HEK293 (cell line): Measurements from ENCODE around the gene PRSS12.

Experiments
- AEBP2 ChIP-seq: fragments of 450-650 bp; formaldehyde crosslinking; IDR thresholded peaks from 2 replicates; pipeline ENCODE4 v1.5.1; 2016; ENCODE audit warnings: missing biosample characterization, missing genetic modification characterization, borderline replicate concordance
- GLI4 ChIP-seq: fragments of 450-650 bp; formaldehyde crosslinking; IDR thresholded peaks from 2 replicates; pipeline ENCODE4 v1.5.1; 2016; ENCODE audit warnings: missing biosample characterization, missing genetic modification characterization
- HOXD13 ChIP-seq: sonication (generic); formaldehyde crosslinking; IDR thresholded peaks from 2 replicates; pipeline ENCODE4 v1.8.0; 2022; ENCODE audit warnings: missing genetic modification reagents, borderline replicate concordance
- INSM2 ChIP-seq: fragments of 450-650 bp; formaldehyde crosslinking; IDR thresholded peaks from 2 replicates; pipeline ENCODE4 v1.5.1; 2016; ENCODE audit warnings: missing biosample characterization, missing genetic modification characterization
- MEIS1 ChIP-seq: sonication (generic); formaldehyde crosslinking; IDR thresholded peaks from 2 replicates; pipeline ENCODE4 v1.8.1; 2022; ENCODE audit warnings: missing genetic modification reagents, mild to moderate bottlenecking, borderline replicate concordance
- OVOL3 ChIP-seq: fragments of 450-650 bp; formaldehyde crosslinking; IDR thresholded peaks from 2 replicates; pipeline ENCODE4 v1.5.1; 2016; ENCODE audit warnings: missing biosample characterization, missing genetic modification characterization
- PRDM6 ChIP-seq: fragments of 450-650 bp; formaldehyde crosslinking; IDR thresholded peaks from 2 replicates; pipeline ENCODE4 v1.5.1; 2017; ENCODE audit warnings: missing biosample characterization, missing genetic modification characterization
- ZNF138 ChIP-seq: fragments of 450-650 bp; formaldehyde crosslinking; IDR thresholded peaks from 2 replicates; pipeline ENCODE4 v1.5.1; 2016; ENCODE audit warnings: missing biosample characterization, missing genetic modification characterization, borderline replicate concordance
- ZNF155 ChIP-seq: fragments of 450-650 bp; formaldehyde crosslinking; IDR thresholded peaks from 2 replicates; pipeline ENCODE4 v1.5.1; 2016; ENCODE audit warnings: missing biosample characterization, missing genetic modification characterization
- ZNF202 ChIP-seq: fragments of 450-650 bp; formaldehyde crosslinking; IDR thresholded peaks from 2 replicates; pipeline ENCODE4 v1.5.1; 2016; ENCODE audit warnings: missing biosample characterization, missing genetic modification characterization, borderline replicate concordance
- ZNF26 ChIP-seq: fragments of 450-650 bp; formaldehyde crosslinking; IDR thresholded peaks from 2 replicates; pipeline ENCODE4 v1.5.1; 2016; ENCODE audit warnings: missing biosample characterization, missing genetic modification characterization
- ZNF362 ChIP-seq: fragments of 450-650 bp; formaldehyde crosslinking; IDR thresholded peaks from 2 replicates; pipeline ENCODE4 v1.5.1; 2016; ENCODE audit warnings: missing biosample characterization, missing genetic modification characterization
- ZNF530 ChIP-seq: fragments of 450-650 bp; formaldehyde crosslinking; IDR thresholded peaks from 2 replicates; pipeline ENCODE4 v1.5.1; 2016; ENCODE audit warnings: low read depth, missing biosample characterization, missing genetic modification characterization
- ZNF549 ChIP-seq: fragments of 450-650 bp; IDR thresholded peaks from 2 replicates; pipeline ENCODE4 v1.5.1; 2018; ENCODE audit warnings: missing biosample characterization, missing genetic modification characterization, mild to moderate bottlenecking, inconsistent platforms, moderate library complexity
- ZNF610 ChIP-seq: fragments of 450-650 bp; formaldehyde crosslinking; IDR thresholded peaks from 2 replicates; pipeline ENCODE4 v1.5.1; 2016; ENCODE audit warnings: missing biosample characterization, missing genetic modification characterization, borderline replicate concordance
- ZNF623 ChIP-seq: fragments of 450-650 bp; formaldehyde crosslinking; IDR thresholded peaks from 2 replicates; pipeline ENCODE4 v1.5.1; 2016; ENCODE audit warnings: missing biosample characterization, missing genetic modification characterization
- ZNF777 ChIP-seq: fragments of 450-650 bp; formaldehyde crosslinking; IDR thresholded peaks from 2 replicates; pipeline ENCODE4 v1.5.1; 2017; ENCODE audit warnings: missing biosample characterization, missing genetic modification characterization, borderline replicate concordance
- TF ChIP-seq, protein P1 (sequence below): fragments of 450-650 bp; formaldehyde crosslinking; IDR thresholded peaks from 2 replicates; pipeline ENCODE4 v1.5.1; 2016; ENCODE audit warnings: missing biosample characterization, missing genetic modification characterization
- TF ChIP-seq, protein P2 (sequence below): fragments of 450-650 bp; formaldehyde crosslinking; IDR thresholded peaks from 2 replicates; pipeline ENCODE4 v1.5.1; 2017; ENCODE audit warnings: missing biosample characterization, missing genetic modification characterization
- TF ChIP-seq, protein P3 (sequence below): fragments of 450-650 bp; formaldehyde crosslinking; IDR thresholded peaks from 2 replicates; pipeline ENCODE4 v1.5.1; 2017; ENCODE audit warnings: missing biosample characterization, missing genetic modification characterization
- TF ChIP-seq, protein P4 (sequence below): fragments of 450-650 bp; formaldehyde crosslinking; IDR thresholded peaks from 2 replicates; pipeline ENCODE4 v1.5.1; 2016; ENCODE audit warnings: missing biosample characterization, missing genetic modification characterization
- TF ChIP-seq, protein P5 (sequence below): fragments of 450-650 bp; formaldehyde crosslinking; optimal IDR thresholded peaks from 2 replicates; pipeline ENCODE3; 2016; ENCODE audit warnings: missing biosample characterization, mild to moderate bottlenecking, missing genetic modification characterization

Gene PRSS12

DNA sequence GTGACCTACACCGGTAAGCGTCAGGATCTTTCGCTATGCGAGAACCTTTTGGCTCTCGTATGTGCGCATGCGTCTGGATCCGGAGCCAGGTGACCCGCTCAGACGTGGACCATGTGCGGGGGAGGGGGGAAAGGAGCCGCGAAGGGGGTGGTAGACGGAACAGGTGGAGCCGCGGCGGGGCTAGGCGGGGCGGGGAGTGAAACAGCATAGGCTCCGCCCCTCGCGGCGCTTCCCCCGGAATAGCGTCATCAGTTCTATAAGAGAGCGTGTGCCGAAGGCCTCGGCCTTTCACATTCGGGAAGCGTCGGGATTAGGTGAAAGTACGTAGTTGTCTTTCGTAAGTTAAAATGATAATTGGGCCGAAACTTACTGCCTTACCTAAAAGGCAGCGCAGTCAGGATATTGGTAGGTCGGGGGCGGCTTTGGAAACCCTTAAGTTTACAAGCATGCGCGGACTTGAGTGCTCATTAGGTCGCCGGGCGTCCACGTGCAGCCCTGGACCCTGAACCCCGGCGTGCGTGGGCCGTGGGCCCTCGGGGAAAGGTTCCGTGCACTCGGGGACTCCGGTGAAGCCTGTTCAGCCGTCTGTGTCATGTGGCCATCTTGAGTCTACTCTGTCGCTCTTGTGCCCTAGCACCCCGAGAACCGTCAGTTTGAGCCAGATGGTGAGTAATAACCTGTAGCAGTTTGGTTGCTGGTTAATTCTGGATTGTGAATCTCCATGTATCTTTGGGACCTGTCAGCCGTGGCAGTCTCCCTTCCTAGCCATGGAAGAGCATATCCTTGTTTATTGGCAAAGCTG lies 74.1 kb downstream of the PRSS12 start (continued):
- TF ChIP-seq MEIS1 (CRISPR knock-in tag), result no peak
- TF ChIP-seq INSM2 (tag by site-specific recombination), result no peak
- no peak for TF ChIP-seq ZNF623 (tag by site-specific recombination)
- TF ChIP-seq PRDM6, result no peak
- TF ChIP-seq, protein P1, sequence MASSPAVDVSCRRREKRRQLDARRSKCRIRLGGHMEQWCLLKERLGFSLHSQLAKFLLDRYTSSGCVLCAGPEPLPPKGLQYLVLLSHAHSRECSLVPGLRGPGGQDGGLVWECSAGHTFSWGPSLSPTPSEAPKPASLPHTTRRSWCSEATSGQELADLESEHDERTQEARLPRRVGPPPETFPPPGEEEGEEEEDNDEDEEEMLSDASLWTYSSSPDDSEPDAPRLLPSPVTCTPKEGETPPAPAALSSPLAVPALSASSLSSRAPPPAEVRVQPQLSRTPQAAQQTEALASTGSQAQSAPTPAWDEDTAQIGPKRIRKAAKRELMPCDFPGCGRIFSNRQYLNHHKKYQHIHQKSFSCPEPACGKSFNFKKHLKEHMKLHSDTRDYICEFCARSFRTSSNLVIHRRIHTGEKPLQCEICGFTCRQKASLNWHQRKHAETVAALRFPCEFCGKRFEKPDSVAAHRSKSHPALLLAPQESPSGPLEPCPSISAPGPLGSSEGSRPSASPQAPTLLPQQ (tag by site-specific recombination), result peak; percentile 38; the same call in 1 of the 2 replicates
- no peak for TF ChIP-seq GLI4 (tag by site-specific recombination)
- TF ChIP-seq ZNF26 (tag by site-specific recombination), result no peak
- 0 out of 2 replicates have a peak, but pooled peaks have one; percentile 43 for TF ChIP-seq OVOL3 (tag by site-specific recombination)
- TF ChIP-seq ZNF777 (tag by site-specific recombination), result no peak
- no peak for TF ChIP-seq ZNF610 (tag by site-specific recombination)
- TF ChIP-seq, protein P2, sequence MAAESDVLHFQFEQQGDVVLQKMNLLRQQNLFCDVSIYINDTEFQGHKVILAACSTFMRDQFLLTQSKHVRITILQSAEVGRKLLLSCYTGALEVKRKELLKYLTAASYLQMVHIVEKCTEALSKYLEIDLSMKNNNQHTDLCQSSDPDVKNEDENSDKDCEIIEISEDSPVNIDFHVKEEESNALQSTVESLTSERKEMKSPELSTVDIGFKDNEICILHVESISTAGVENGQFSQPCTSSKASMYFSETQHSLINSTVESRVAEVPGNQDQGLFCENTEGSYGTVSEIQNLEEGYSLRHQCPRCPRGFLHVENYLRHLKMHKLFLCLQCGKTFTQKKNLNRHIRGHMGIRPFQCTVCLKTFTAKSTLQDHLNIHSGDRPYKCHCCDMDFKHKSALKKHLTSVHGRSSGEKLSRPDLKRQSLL (tag by site-specific recombination), result no peak
- no peak for TF ChIP-seq ZNF362
- TF ChIP-seq ZNF202 (tag by site-specific recombination), result no peak
- TF ChIP-seq ZNF138 (tag by site-specific recombination), result no peak
- no peak for TF ChIP-seq ZNF549
- no peak for TF ChIP-seq ZNF155 (tag by site-specific recombination)
- TF ChIP-seq, protein P3, sequence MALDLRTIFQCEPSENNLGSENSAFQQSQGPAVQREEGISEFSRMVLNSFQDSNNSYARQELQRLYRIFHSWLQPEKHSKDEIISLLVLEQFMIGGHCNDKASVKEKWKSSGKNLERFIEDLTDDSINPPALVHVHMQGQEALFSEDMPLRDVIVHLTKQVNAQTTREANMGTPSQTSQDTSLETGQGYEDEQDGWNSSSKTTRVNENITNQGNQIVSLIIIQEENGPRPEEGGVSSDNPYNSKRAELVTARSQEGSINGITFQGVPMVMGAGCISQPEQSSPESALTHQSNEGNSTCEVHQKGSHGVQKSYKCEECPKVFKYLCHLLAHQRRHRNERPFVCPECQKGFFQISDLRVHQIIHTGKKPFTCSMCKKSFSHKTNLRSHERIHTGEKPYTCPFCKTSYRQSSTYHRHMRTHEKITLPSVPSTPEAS (tag by site-specific recombination), result no peak
- TF ChIP-seq AEBP2, result no peak
- TF ChIP-seq, protein P4, sequence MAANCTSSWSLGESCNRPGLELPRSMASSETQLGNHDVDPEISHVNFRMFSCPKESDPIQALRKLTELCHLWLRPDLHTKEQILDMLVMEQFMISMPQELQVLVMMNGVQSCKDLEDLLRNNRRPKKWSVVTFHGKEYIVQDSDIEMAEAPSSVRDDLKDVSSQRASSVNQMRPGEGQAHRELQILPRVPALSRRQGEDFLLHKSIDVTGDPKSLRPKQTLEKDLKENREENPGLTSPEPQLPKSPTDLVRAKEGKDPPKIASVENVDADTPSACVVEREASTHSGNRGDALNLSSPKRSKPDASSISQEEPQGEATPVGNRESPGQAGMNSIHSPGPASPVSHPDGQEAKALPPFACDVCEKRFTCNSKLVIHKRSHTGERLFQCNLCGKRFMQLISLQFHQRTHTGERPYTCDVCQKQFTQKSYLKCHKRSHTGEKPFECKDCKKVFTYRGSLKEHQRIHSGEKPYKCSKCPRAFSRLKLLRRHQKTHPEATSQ (tag by site-specific recombination), result no peak
- TF ChIP-seq ZNF530, result no peak
- TF ChIP-seq, protein P5, sequence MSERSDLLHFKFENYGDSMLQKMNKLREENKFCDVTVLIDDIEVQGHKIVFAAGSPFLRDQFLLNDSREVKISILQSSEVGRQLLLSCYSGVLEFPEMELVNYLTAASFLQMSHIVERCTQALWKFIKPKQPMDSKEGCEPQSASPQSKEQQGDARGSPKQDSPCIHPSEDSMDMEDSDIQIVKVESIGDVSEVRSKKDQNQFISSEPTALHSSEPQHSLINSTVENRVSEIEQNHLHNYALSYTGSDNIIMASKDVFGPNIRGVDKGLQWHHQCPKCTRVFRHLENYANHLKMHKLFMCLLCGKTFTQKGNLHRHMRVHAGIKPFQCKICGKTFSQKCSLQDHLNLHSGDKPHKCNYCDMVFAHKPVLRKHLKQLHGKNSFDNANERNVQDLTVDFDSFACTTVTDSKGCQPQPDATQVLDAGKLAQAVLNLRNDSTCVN (tag by site-specific recombination), result peak; percentile 38
- TF ChIP-seq HOXD13, result no peak
